SU-DHL-6 (cell line): ENCODE data around the gene RPL13A.

ENCODE experiments used
- H2AFZ ChIP-seq: fragments of 200-600 bp; sonication (generic); 2 replicates; pipeline ENCODE4 v1.6.1; 2014; ENCODE audit warnings: low read depth, mild to moderate bottlenecking, moderate library complexity, mixed read lengths, antibody characterized with exemption, low read length; ENCODE audit not compliant: severe bottlenecking
- H3F3A ChIP-seq: fragments of 200-600 bp; shearing (Covaris generic); 2 replicates; pipeline ENCODE4 v1.6.0; 2016; ENCODE audit warnings: antibody characterized with exemption, mild to moderate bottlenecking; ENCODE audit not compliant: insufficient read depth
- H3K27ac ChIP-seq: fragments of 200-600 bp; sonication (generic); 2 replicates; pipeline ENCODE4 v1.5.1; 2016; ENCODE audit warnings: low read depth, mild to moderate bottlenecking, low read length, moderate library complexity, mixed read lengths
- H3K27me3 ChIP-seq: fragments of 200-600 bp; sonication (generic), shearing (Covaris generic); 2 replicates; pipeline ENCODE4 v1.6.0; 2014; ENCODE audit warnings: mild to moderate bottlenecking, low read length
- H3K36me3 ChIP-seq: fragments of 200-600 bp; sonication (generic); 2 replicates; pipeline ENCODE4 v1.6.1; 2014; ENCODE audit warnings: mild to moderate bottlenecking, low read length, mixed read lengths
- H3K4me2 ChIP-seq: fragments of 300-600, 200-600 bp; shearing (Covaris generic), sonication (generic); 2 replicates; pipeline ENCODE4 v1.6.0; 2014; ENCODE audit warnings: low read length, low read depth, mild to moderate bottlenecking; ENCODE audit not compliant: poor library complexity, severe bottlenecking
- H3K4me3 ChIP-seq: fragments of 200-600 bp; sonication (generic); 2 replicates; pipeline ENCODE4 v1.5.1; 2014; ENCODE audit warnings: antibody characterized with exemption, low read length, mild to moderate bottlenecking, mixed read lengths; ENCODE audit not compliant: insufficient read depth, poor library complexity, severe bottlenecking
- H3K79me2 ChIP-seq: fragments of 200-600 bp; sonication (generic); 2 replicates; pipeline ENCODE4 v1.6.1; 2014; ENCODE audit warnings: mild to moderate bottlenecking, low read length, moderate library complexity; ENCODE audit not compliant: insufficient read depth
- H3K9ac ChIP-seq: fragments of 200-600 bp; sonication (generic); 2 replicates; pipeline ENCODE4 v1.7.0; 2014; ENCODE audit warnings: mild to moderate bottlenecking, low read length
- H3K9me2 ChIP-seq: fragments of 200-600 bp; sonication (generic); replicated peaks from 2 replicates; pipeline ENCODE4 v1.6.1; 2014; ENCODE audit warnings: low read length; ENCODE audit not compliant: insufficient read depth
- H3K9me3 ChIP-seq: fragments of 200-600 bp; sonication (generic); 2 replicates; pipeline ENCODE4 v1.6.1; 2014; ENCODE audit warnings: low read length, mixed read lengths; ENCODE audit not compliant: insufficient read depth
- H4K20me1 ChIP-seq: fragments of 200-600 bp; sonication (generic); 2 replicates; pipeline ENCODE4 v1.6.1; 2014; ENCODE audit warnings: low read depth, mild to moderate bottlenecking, antibody characterized with exemption, low read length, moderate library complexity, mixed read lengths
- EZH2phosphoT487 ChIP-seq: fragments of 200-600 bp; sonication (generic), shearing (Covaris generic); conservative IDR thresholded peaks from 2 replicates; pipeline ENCODE4 v1.6.1; 2018; ENCODE audit warnings: mild to moderate bottlenecking, antibody characterized with exemption, low read length, moderate library complexity, mixed read lengths
- TF ChIP-seq, protein P1 (sequence below): fragments of 200-600 bp; sonication (generic); IDR thresholded peaks from one replicate; pipeline ENCODE4 v1.5.1; 2017; ENCODE audit warnings: antibody characterized with exemption, mild to moderate bottlenecking, low read length, moderate library complexity; ENCODE audit not compliant: insufficient read depth, poor library complexity, severe bottlenecking

RPL13A gene

DNA sequence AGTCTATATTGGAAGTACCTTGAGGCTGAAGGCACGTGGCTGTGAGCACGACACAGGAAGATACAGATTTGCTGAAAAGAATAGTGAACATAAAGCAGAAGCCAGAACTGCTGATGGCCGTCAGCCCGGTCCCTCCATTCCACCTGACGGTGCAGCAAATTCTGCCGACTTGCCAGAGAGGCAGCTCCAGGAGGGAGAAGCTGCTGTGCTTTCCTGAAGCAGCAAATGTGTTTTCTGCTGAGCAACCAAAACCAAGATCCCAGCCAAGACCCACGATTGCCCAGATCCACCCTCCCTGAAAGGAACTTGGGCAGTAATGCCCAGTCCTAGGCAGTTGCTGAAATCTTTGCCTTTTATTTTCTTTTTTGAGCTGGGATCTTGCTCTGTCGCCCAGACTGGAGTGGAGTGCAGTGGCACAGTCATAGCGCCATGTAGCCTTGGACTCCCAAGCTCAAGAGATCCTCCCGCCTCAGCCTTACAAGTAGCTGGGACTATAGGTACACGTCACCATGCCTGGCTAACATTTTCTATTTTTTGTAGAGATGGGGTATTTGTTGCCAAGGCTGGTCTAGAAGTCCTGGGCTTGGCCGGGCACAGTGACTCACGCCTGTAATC is 33.4 kb downstream of the RPL13A start:
- TF ChIP-seq, protein P1, sequence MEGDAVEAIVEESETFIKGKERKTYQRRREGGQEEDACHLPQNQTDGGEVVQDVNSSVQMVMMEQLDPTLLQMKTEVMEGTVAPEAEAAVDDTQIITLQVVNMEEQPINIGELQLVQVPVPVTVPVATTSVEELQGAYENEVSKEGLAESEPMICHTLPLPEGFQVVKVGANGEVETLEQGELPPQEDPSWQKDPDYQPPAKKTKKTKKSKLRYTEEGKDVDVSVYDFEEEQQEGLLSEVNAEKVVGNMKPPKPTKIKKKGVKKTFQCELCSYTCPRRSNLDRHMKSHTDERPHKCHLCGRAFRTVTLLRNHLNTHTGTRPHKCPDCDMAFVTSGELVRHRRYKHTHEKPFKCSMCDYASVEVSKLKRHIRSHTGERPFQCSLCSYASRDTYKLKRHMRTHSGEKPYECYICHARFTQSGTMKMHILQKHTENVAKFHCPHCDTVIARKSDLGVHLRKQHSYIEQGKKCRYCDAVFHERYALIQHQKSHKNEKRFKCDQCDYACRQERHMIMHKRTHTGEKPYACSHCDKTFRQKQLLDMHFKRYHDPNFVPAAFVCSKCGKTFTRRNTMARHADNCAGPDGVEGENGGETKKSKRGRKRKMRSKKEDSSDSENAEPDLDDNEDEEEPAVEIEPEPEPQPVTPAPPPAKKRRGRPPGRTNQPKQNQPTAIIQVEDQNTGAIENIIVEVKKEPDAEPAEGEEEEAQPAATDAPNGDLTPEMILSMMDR = no peak
- no peak for TF ChIP-seq EZH2phosphoT487
- H3F3A ChIP-seq = no peaks in the 10 kb centered on the region
- no peak overlapping the region for H3K27ac ChIP-seq
- no peaks in the 10 kb centered on the region for H3K9me3 ChIP-seq
- H3K4me2 ChIP-seq = no peak overlapping the region
- no peaks in the 10 kb centered on the region for H3K27me3 ChIP-seq
- H3K79me2 ChIP-seq = no peaks in the 10 kb centered on the region
- no peaks in the 10 kb centered on the region for H4K20me1 ChIP-seq
- H3K4me3 ChIP-seq = no peak overlapping the region
- H3K36me3 ChIP-seq = no peaks in the 10 kb centered on the region
- H3K9ac ChIP-seq = no peak overlapping the region
- no peaks in the 10 kb centered on the region for H3K9me2 ChIP-seq
- no peak overlapping the region for H2AFZ ChIP-seq

DNA sequence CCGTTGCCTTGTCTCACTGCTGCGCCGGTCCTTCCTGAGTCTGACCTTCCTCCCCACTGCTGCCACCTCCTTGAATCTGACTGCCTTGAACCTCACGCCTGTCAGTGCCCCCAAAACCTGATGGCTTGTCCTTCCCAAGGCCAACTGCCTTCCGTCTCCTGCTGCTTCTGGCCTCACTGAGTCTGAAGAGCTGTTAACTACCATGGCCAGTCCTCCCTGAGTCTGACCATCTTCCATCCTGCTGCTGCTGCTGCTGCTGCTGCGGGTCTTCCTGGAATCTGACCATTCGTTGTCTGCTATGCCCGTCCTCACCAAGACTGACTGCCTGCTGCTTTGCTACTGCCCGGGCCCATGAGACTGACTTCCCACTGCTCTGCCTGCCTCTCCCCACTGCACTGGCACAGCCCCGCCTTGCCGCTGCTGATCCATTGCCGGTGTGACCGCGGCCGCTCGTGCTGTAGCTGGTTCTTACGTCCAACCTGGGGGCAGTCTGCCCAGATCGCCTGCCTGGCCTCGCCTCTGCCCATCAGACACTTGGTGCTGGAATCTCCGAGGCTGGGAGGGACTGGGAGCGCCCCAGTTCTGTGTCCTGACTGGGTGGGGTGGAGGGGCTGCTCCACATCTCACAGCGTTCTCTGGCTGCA is 37.5 kb downstream of the RPL13A start:
- Histone ChIP-seq H3K27ac (no peak overlapping the region), H3K79me2 (no peaks in the 10 kb centered on the region), H2AFZ (no peak overlapping the region), H3K36me3 (no peaks in the 10 kb centered on the region), H3K9me2 (no peaks in the 10 kb centered on the region), H4K20me1 (no peaks in the 10 kb centered on the region), H3K9ac (no peak overlapping the region), H3K9me3 (no peaks in the 10 kb centered on the region), H3F3A (no peaks in the 10 kb centered on the region), H3K4me2 (no peak overlapping the region), H3K27me3 (no peaks in the 10 kb centered on the region), H3K4me3 (no peak overlapping the region)
- TF ChIP-seq, protein P1 = no peak
- no peak for TF ChIP-seq EZH2phosphoT487

DNA sequence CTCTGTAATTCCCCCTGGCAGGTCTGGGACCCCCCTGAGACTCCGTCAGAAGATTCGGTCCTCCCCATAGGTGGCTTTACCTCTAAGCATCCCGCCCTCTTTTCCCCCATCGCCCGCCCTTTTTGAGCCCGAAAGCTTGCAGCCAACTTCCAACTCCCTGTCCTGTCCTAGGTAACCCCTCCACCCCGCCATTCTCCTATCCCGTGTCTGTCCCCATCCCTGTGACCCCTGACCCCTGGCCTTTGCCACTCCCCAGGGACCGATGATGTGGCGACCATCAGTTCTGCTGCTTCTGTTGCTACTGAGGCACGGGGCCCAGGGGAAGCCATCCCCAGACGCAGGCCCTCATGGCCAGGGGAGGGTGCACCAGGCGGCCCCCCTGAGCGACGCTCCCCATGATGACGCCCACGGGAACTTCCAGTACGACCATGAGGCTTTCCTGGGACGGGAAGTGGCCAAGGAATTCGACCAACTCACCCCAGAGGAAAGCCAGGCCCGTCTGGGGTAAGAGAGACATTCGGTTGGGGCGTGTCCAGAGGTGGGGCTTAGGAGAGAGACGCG is 40.9 kb downstream of the RPL13A start:
- Histone ChIP-seq H3K36me3 (no peaks in the 10 kb centered on the region), H3K79me2 (no peaks in the 10 kb centered on the region), H3F3A (no peaks in the 10 kb centered on the region), H3K4me2 (no peak overlapping the region), H3K4me3 (no peak overlapping the region), H3K9me2 (no peaks in the 10 kb centered on the region), H3K27me3 (no peaks in the 10 kb centered on the region), H3K9ac (no peak overlapping the region), H4K20me1 (no peaks in the 10 kb centered on the region), H3K27ac (no peak overlapping the region), H2AFZ (no peak overlapping the region), H3K9me3 (no peaks in the 10 kb centered on the region)
- no peak for TF ChIP-seq EZH2phosphoT487
- TF ChIP-seq, protein P1 = no peak
